HG03558 (cell line): Measurements from ENCODE around the gene ILF3.
"Not testable (repeated sequence)": the region's sequence is repeated elsewhere in the genome, so short reads cannot be mapped to it uniquely, and the experiment has no call there.

Source experiments
- ATAC-seq: cut with Tn5 transposase; IDR thresholded peaks from one replicate; pipeline ENCODE4 v1.9.1; 2021; ENCODE audit warnings: moderate number of reproducible peaks; ENCODE audit not compliant: unreplicated experiment; ENCODE audit errors: extremely low read depth

ILF3 gene

GRCh38 chr19:10641248-10641647, 12.9 kb upstream of the ILF3 start:
- ATAC-seq: no peak

- no peak for ATAC-seq
Measured at GRCh38 chr19:10642473-10643171, 11.5 kb upstream of the ILF3 start.

GRCh38 chr19:10643172-10643967, 10.8 kb upstream of the ILF3 start:
- ATAC-seq: no peak

- no peak for ATAC-seq
Measured at GRCh38 chr19:10643968-10644259, 10.2 kb upstream of the ILF3 start.

GRCh38 chr19:10644260-10645007, 9.7 kb upstream of the ILF3 start:
- no peak for ATAC-seq

- no peak for ATAC-seq
Measured at GRCh38 chr19:10646456-10647159, 7.5 kb upstream of the ILF3 start.

GRCh38 chr19:10648360-10648759, 5.8 kb upstream of the ILF3 start:
- no peak for ATAC-seq

GRCh38 chr19:10651851-10652250, 2.3 kb upstream of the ILF3 start:
- ATAC-seq: no peak

- no peak for ATAC-seq
Measured at GRCh38 chr19:10653482-10653731, 739 bp upstream of the ILF3 start.

- no peak for ATAC-seq
Measured at GRCh38 chr19:10654610-10655456, 687 bp downstream of the ILF3 start.

GRCh38 chr19:10655457-10656312, 1.5 kb downstream of the ILF3 start:
- no peak for ATAC-seq

- no peak for ATAC-seq
Measured at GRCh38 chr19:10660346-10660745, 6.2 kb downstream of the ILF3 start.

GRCh38 chr19:10661946-10662345, 7.8 kb downstream of the ILF3 start:
- ATAC-seq: no peak

GRCh38 chr19:10662384-10663251, 8.5 kb downstream of the ILF3 start:
- ATAC-seq: no peak

GRCh38 chr19:10663252-10663563, 9.1 kb downstream of the ILF3 start:
- ATAC-seq: not testable (repeated sequence)

GRCh38 chr19:10667867-10668266, 13.7 kb downstream of the ILF3 start:
- no peak for ATAC-seq

- no peak for ATAC-seq
Measured at GRCh38 chr19:10669246-10669645, 15.1 kb downstream of the ILF3 start.

- ATAC-seq: no peak
Measured at GRCh38 chr19:10670182-10670581, 16.0 kb downstream of the ILF3 start.
